Measurements from ENCODE around the gene AJM1.
A peak's percentile ranks its signal among the peaks of the same experiment; 100 is the strongest.
"Not testable (repeated sequence)": the region's sequence is repeated elsewhere in the genome, so short reads cannot be mapped to it uniquely, and the experiment has no call there.

The AJM1 gene

DNA sequence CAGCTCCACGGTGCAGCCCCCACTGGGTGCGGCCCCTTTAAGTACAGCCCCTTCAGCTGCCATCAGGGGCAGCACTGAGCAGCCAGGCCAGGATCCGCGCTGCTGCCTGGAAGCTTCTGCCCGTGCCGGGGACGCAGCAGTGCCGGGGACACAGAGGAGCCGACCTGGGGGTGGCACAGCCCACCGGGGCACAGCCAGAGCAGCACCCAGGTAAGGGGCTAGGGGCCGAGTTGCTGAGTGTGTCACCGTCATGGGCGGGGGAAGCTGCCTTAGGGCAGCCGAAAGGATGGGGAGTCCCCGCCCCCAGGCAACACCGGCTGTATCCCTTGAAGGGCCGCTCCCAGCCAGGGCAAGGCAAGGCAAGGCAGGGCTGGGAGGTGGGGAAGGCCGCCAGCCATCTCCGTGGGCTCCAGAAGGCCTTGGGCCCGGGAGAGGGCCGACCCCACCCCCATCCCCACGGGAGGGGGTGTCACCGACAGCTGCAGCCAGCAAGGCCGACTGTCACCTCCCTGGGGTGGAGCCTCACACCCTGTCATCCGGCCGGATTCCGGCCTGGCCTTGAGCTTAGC is at the start of gene AJM1:
Gene AJM1, plus strand, starts transcription at position 99 of the 569 bp plus-strand sequence. CDS start 1,937 bp downstream, outside the sequence.
- DNase-seq = peak; percentile 78

DNA sequence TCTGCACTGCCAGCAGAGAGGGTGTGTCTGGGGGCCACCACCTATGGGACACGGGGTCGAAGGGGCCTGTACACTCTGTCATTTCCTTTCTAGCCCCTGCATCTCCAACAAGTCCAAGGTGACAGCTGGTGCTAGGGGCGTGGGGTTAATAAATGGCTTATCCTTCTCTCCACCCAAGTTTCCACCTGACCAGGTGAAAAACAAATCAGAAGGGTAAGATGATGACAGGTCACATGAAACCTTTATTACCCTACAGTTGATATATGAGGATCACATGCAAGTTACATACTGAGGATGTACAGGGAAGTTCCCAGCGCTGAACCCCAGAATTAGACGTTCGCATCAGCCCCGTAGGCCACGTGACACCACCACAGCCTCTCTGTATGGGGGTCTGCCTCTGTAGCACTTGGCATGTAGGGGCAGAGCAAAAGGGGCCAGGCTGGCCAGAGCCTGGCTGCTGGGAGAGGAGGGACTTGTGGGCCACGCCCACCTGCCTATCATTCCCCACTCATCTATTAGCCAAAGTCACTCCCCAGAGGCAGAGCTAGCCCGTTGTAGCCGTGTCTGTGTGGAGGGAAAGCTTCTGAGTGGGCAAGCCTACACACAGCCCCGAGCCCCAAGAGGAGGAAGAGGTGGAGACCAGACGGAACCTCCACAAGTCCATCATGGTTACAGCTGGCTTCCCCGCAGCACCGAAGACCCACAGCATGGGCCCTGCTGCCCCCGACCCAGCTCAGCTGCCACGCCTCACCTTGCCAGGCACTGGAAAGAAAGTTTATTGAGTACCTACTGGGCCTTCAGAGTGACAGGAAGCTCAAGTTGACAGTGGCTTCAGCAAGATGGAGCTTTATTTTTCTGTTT is 49.0 kb upstream of the AJM1 start:
- DNase-seq = no peak

- DNase-seq = no peak
These were observed 47.8 kb upstream of the AJM1 start for GRCh38 chr9:136794281-136794999.

DNA sequence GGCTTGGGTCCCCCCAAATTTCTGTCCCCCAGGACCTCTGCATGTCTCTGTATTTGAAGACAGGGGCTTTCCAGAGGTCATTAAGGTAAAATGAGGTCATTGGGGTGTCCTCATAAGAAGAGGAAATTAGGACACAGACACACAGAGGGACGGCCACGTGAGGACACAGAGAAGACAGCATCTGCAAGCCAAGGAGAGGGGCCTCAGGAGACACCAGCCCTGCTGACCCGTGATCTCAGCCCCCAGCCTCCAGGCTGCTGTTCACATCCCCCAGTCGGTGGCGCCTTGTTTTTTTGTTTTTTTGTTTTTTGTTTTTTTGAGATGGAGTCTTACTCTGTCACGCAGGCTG is 47.3 kb upstream of the AJM1 start:
- no peak for DNase-seq

- DNase-seq = no peak
These were observed 46.0 kb upstream of the AJM1 start, which contains the start of gene CCDC183 for GRCh38 chr9:136796238-136796774. Gene CCDC183, plus strand, starts transcription at chr9:136796338. Its CDS starts 60 bp downstream, at chr9:136796398.

DNA sequence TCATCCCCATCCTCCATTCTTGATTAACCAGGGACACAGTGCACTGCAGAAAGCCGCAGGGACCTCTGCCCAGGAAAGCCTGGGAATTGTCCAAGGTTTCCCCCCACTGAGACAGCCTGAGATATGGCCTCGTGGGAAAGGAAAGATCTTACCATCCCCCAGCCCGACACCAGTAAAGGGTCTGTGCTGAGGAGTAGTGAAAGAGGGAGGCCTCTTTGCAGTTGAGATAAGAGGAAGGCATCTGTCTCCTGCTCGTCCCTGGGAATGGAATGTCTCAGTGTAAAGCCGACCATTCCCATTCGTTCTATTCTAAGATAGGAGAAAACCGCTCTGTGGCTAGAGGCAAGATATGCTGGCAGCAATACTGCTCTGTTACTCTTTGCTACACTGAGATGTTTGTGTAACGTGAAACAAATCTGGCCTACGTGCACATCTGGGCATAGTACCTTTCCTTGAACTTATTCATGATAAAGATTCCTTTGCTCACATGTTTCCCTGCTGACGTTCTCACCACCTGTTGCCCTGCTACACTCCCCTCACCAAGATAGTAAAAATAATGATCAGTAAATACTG is 45.4 kb upstream of the AJM1 start:
- DNase-seq = not testable (repeated sequence)

GRCh38 chr9:136798708-136799078 is 43.6 kb upstream of the AJM1 start:
- no peak for DNase-seq

DNA sequence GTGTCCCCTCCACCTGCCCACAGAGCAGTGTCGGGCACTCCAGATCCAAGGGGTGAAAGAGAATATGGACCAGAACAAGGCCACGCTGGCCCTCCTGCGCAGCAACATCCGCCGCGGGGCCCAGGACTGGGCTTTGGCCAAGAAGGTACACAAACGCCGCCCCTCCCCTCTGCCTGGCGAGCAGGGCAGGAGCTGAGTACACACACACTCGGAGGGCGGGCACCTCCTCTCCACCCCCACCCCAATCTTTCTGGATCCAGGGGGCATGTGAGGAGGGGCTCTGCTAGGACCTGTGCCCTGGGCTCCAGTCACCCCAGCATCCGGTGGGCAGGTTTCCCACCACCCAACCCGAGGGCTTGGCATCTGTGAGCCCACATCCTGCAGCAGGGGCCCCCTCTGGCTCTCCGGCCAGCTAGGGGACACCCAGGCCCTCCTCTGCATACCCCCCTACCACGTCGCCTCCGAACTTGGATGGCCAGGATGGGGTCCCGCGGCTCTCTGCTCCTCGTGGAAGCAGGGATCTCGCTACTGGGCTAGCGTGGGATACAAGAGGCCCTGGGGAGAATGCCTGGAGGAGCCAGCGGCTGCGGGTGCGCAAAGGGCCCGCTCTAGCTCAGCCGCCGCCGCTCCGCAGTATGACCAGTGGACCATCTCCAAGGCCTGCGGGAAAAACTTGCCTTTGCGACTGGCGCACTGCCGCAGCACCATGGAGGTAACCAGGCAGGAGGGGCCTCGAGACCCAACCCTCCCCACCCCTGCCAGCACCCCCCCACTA is 43.0 kb upstream of the AJM1 start:
- DNase-seq = no peak

GRCh38 chr9:136799854-136800657 is 42.2 kb upstream of the AJM1 start:
- DNase-seq = peak; percentile 82

- no peak for DNase-seq
These were observed 40.0 kb upstream of the AJM1 start for GRCh38 chr9:136802321-136802720.

GRCh38 chr9:136803009-136803550 is 39.2 kb upstream of the AJM1 start:
- DNase-seq = not testable (repeated sequence)

GRCh38 chr9:136803551-136804508 is 38.4 kb upstream of the AJM1 start:
- DNase-seq = no peak

DNA sequence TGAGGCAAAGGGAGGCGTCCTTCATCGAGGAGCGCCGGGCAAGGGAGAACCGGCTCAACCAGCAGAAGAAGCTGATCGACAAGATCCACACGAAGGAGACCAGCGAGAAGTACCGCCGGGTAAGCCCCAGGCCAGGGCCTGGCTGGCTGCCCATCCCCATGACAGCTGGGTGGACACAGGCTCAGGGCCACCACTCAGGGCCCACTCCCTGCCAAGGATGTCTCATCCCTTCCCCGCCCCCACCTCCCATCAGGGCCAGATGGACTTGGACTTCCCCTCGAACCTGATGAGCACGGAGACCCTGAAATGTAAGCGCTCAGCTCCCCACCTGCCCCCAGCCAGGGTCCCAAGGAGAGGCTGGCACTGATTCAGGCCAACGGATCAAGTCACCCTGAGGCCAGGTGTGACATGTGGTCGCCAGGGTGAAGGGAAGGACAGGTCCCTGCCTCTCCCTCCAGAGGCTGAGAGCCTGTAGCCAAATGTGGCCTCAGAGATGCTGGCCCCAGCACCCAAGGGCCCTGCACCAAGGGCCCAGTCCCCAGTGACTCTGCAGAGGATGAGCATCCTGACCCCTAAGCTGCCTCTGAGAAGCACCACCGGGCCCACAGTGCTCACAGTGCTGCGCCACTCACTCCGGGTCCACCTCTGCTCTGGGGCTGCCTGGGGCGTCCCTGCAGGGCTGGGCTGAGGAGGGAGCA is 37.6 kb upstream of the AJM1 start:
- no peak for DNase-seq

DNA sequence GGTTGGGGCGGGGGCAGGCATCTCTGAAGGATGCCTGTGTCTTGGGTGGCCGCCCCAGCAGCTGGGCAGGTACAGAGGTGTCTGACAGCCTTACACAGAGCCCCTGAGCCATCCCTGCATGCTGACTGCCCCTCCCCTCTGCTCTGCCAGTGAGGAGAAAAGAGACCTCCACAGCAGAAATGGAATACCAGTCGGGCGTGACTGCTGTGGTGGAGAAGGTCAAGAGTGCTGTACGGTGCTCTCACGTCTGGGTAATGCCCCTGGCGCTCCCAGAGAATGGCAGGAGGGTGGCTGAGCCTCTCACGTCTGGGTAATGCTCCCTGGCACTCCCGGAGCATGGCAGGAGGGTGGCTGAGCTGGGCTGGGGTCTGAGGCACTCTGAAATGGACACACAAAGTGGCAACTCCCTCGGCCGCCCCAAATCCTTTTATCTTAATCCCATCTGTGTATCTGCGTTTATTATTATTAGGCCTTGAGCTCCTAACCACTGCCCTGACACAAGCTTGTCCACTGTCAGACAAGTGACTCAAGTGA is 37.0 kb upstream of the AJM1 start:
- DNase-seq = no peak

DNA sequence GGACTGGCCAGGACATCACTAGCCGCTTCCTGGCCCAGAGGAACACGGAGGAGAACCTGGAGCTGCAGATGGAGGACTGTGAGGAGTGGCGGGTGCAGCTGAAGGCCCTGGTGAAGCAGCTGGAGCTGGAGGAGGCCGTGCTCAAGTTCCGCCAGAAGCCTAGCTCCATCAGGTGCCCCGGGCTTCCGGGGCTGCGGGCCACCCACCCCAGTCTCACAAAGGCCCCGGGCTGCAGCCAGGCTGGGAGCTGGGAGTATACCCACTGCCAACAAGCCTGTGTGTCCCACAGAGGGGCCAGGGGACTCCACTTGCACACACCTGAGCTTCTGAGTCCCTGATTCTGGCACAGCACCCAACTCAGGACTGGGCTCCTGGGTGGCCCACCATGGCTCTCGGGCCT is 36.2 kb upstream of the AJM1 start:
- DNase-seq = no peak

- DNase-seq = no peak
These were observed 35.6 kb upstream of the AJM1 start for GRCh38 chr9:136806631-136807201.

GRCh38 chr9:136807281-136808074 is 34.8 kb upstream of the AJM1 start, which contains the start of gene RABL6:
Gene RABL6, plus strand, starts transcription at chr9:136807948. Its CDS starts 249 bp downstream, at chr9:136808197.
- peak; percentile 79 for DNase-seq
